WTC11 (cell line): ENCODE results near the gene NEDD4. TPM values are rescaled to one million over a fixed set of nuclear protein-coding genes. Genes with fewer than 3 reads are reported as not detected.

Experiments
- ATAC-seq: fragments of 200-7000 bp; cut with Tn5 transposase; 2 replicates; pipeline ENCODE4 v1.10.0; 2021; ENCODE audit warnings: mild to moderate bottlenecking, moderate library complexity
- CTCF ChIA-PET: fragments of 300-600 bp; sonication (Branson Sonifier 250); formaldehyde crosslinking; loops from one replicate; lab custom pipeline; 2021; ENCODE audit warnings: antibody characterized with exemption; lab: Charles Lee
- POLR2A ChIA-PET: fragments of 350-600 bp; sonication (Branson Sonifier 250); formaldehyde crosslinking; loops from one replicate; lab custom pipeline; 2021; ENCODE audit warnings: antibody characterized with exemption; lab: Charles Lee
- DNase-seq: peaks from one replicate; pipeline ENCODE4 v3.0.0; 2021; ENCODE audit warnings: low spot score
- H3K27ac Mint-ChIP-seq: 2 replicates; pipeline ENCODE4 v1.8.0; 2021; ENCODE audit warnings: mixed read lengths
- H3K27me3 Mint-ChIP-seq: 2 replicates; pipeline ENCODE4 v1.8.0; 2021; ENCODE audit warnings: low read depth, mild to moderate bottlenecking, moderate library complexity, mixed read lengths
- H3K36me3 Mint-ChIP-seq: 2 replicates; pipeline ENCODE4 v1.8.0; 2021; ENCODE audit warnings: mixed read lengths
- H3K4me1 Mint-ChIP-seq: 2 replicates; pipeline ENCODE4 v1.8.0; 2022; ENCODE audit warnings: mixed read lengths
- H3K4me3 Mint-ChIP-seq: 2 replicates; pipeline ENCODE4 v1.8.0; 2021; ENCODE audit warnings: mild to moderate bottlenecking, moderate library complexity, mixed read lengths
- H3K9me3 Mint-ChIP-seq: 2 replicates; pipeline ENCODE4 v1.8.0; 2021; ENCODE audit warnings: mixed read lengths
- FOXK1 ChIP-seq: sonication (generic); formaldehyde crosslinking; IDR thresholded peaks from 2 replicates; pipeline ENCODE4 v1.8.0; 2022; ENCODE audit warnings: mild to moderate bottlenecking, moderate library complexity, missing genetic modification reagents
- JUN ChIP-seq: sonication (generic); formaldehyde crosslinking; IDR thresholded peaks from 2 replicates; pipeline ENCODE4 v1.8.0; 2023; ENCODE audit warnings: mild to moderate bottlenecking, missing genetic modification reagents
- MXD4 ChIP-seq: fragments of 250-450 bp; sonication (Bioruptor Pico); IDR thresholded peaks from 2 replicates; pipeline ENCODE4 v1.8.0; 2021; ENCODE audit warnings: mild to moderate bottlenecking, moderate library complexity, borderline replicate concordance
- NFATC4 ChIP-seq: fragments of 250-450 bp; sonication (Bioruptor Pico); IDR thresholded peaks from 2 replicates; pipeline ENCODE4 v1.9.0; 2021; ENCODE audit warnings: mild to moderate bottlenecking
- NFE2L1 ChIP-seq: sonication (generic); formaldehyde crosslinking; IDR thresholded peaks from 2 replicates; pipeline ENCODE4 v1.8.1; 2023; ENCODE audit warnings: missing genetic modification reagents
- OVOL2 ChIP-seq: fragments of 250-450 bp; sonication (Bioruptor Pico); IDR thresholded peaks from 2 replicates; pipeline ENCODE4 v1.9.0; 2021; ENCODE audit warnings: mild to moderate bottlenecking, borderline replicate concordance
- RELA ChIP-seq: sonication (generic); formaldehyde crosslinking; IDR thresholded peaks from 2 replicates; pipeline ENCODE4 v1.8.1; 2022; ENCODE audit warnings: missing genetic modification reagents, mild to moderate bottlenecking, borderline replicate concordance
- TEAD4 ChIP-seq: sonication (generic); formaldehyde crosslinking; IDR thresholded peaks from 2 replicates; pipeline ENCODE4 v1.8.0; 2022; ENCODE audit warnings: mild to moderate bottlenecking, missing genetic modification reagents
- ZNF396 ChIP-seq: fragments of 250-450 bp; sonication (Bioruptor Pico); IDR thresholded peaks from 2 replicates; pipeline ENCODE4 v1.8.0; 2021; ENCODE audit warnings: mild to moderate bottlenecking, moderate library complexity, borderline replicate concordance
- ZNF423 ChIP-seq: fragments of 250-450 bp; sonication (Bioruptor Pico); IDR thresholded peaks from 2 replicates; pipeline ENCODE4 v2.1.2; 2022; ENCODE audit warnings: mild to moderate bottlenecking, moderate library complexity
- total RNA-seq: library from RNA; stranded (reverse); gene quantifications from 3 replicates; pipeline ENCODE4 v1.2.3, GENCODE V29; 2021
- TF ChIP-seq, protein P1 (sequence below): sonication (generic); formaldehyde crosslinking; conservative IDR thresholded peaks from 2 replicates; pipeline ENCODE4 v1.8.1; 2022; ENCODE audit warnings: mild to moderate bottlenecking, missing genetic modification reagents
- TF ChIP-seq, protein P2 (sequence below): fragments of 250-450 bp; sonication (Bioruptor Pico); conservative IDR thresholded peaks from 2 replicates; pipeline ENCODE4 v1.9.0; 2021; ENCODE audit warnings: mild to moderate bottlenecking
- TF ChIP-seq, protein P3 (sequence below): sonication (generic); formaldehyde crosslinking; IDR thresholded peaks from 2 replicates; pipeline ENCODE4 v1.8.1; 2022; ENCODE audit warnings: low read depth, mild to moderate bottlenecking, moderate library complexity, missing genetic modification reagents, borderline replicate concordance
- TF ChIP-seq, protein P4 (sequence below): fragments of 250-450 bp; sonication (Bioruptor Pico); IDR thresholded peaks from 2 replicates; pipeline ENCODE4 v1.8.0; 2021; ENCODE audit warnings: mild to moderate bottlenecking
- TF ChIP-seq, protein P5 (sequence below): sonication (generic); formaldehyde crosslinking; IDR thresholded peaks from 2 replicates; pipeline ENCODE4 v1.8.0; 2023; ENCODE audit warnings: missing genetic modification reagents
- TF ChIP-seq, protein P6 (sequence below): fragments of 250-450 bp; sonication (Bioruptor Pico); IDR thresholded peaks from 2 replicates; pipeline ENCODE4 v1.9.0; 2021; ENCODE audit warnings: moderate library complexity, mild to moderate bottlenecking, inconsistent platforms, borderline replicate concordance
- TF ChIP-seq, protein P7 (sequence below): sonication (generic); formaldehyde crosslinking; IDR thresholded peaks from 2 replicates; pipeline ENCODE4 v1.8.1; 2022; ENCODE audit warnings: low read depth, missing genetic modification reagents, borderline replicate concordance
- TF ChIP-seq, protein P8 (sequence below): fragments of 250-450 bp; sonication (Bioruptor Pico); IDR thresholded peaks from 2 replicates; pipeline ENCODE4 v1.9.0; 2021; ENCODE audit warnings: mild to moderate bottlenecking
- TF ChIP-seq, protein P9 (sequence below): sonication (generic); formaldehyde crosslinking; IDR thresholded peaks from 2 replicates; pipeline ENCODE4 v1.8.0; 2022; ENCODE audit warnings: mild to moderate bottlenecking, missing genetic modification reagents
- TF ChIP-seq, protein P10 (sequence below): fragments of 250-450 bp; sonication (Bioruptor Pico); IDR thresholded peaks from 2 replicates; pipeline ENCODE4 v2.1.2; 2022; ENCODE audit warnings: mild to moderate bottlenecking, moderate library complexity
- TF ChIP-seq, protein P11 (sequence below): sonication (generic); formaldehyde crosslinking; IDR thresholded peaks from 2 replicates; pipeline ENCODE4 v1.8.1; 2023; ENCODE audit warnings: mild to moderate bottlenecking, missing genetic modification reagents, borderline replicate concordance

NEDD4 gene
- total RNA-seq, 1 experiment from 2014 or later, result 4.5 TPM

DNA sequence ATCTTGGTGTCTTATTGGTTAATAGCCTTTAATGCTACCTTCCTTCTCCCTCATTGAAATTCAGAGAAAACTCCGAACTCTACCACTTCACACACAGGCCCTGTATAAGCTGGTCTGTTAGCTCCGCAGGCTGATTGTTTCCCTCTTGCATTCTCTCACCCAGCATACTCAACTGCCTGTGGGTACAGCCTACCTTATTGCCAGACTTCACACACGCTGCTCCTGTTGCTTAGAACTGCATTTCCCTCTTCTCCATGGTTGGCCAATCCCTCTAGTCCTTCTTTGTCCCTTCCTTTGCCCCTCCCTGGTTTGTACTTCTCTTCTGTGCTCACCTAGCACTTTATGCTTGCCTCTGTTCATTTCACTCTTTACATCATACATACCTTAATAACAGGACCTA is 157.5 kb downstream of the NEDD4 start (continued):
- TF ChIP-seq NFE2L1 (CRISPR knock-in tag), result no peak
- TF ChIP-seq, protein P1, sequence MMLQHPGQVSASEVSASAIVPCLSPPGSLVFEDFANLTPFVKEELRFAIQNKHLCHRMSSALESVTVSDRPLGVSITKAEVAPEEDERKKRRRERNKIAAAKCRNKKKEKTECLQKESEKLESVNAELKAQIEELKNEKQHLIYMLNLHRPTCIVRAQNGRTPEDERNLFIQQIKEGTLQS, result no peak
- TF ChIP-seq, protein P2, sequence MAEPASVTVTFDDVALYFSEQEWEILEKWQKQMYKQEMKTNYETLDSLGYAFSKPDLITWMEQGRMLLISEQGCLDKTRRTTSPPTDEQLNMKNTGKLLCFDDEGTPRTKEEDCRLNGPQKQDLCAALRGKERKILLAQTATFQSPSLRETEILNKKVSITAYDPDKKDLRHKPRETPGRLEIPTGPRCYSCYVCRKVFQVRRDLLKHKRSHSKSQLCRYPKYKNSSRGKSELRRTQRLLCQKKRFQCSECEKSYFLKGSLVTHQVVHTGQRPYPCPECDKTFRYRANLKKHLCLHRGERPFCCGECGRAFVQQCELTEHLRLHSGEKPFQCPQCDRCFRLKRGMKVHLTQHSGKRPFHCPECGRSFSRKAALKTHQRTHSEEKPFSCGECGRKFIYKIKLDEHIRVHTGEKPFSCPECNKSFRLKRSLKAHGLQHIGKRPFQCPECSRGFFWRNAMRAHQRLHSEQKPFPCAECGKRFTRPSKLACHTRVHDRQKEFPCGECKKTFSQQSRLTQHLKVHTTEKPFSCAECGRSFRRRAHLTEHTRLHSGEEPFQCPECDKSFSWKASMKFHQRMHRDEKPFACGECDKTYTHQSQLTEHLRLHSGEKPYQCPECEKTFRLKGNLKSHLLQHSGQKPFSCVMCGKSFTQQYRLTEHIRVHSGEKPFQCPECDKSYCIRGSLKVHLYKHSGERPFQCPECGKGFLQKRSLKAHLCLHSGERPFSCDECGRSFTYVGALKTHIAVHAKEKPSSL, result no peak
- no peak for TF ChIP-seq JUN (CRISPR knock-in tag)
- TF ChIP-seq, protein P3, sequence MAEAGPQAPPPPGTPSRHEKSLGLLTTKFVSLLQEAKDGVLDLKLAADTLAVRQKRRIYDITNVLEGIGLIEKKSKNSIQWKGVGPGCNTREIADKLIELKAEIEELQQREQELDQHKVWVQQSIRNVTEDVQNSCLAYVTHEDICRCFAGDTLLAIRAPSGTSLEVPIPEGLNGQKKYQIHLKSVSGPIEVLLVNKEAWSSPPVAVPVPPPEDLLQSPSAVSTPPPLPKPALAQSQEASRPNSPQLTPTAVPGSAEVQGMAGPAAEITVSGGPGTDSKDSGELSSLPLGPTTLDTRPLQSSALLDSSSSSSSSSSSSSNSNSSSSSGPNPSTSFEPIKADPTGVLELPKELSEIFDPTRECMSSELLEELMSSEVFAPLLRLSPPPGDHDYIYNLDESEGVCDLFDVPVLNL (CRISPR knock-in tag), result no peak
- TF ChIP-seq, protein P4, sequence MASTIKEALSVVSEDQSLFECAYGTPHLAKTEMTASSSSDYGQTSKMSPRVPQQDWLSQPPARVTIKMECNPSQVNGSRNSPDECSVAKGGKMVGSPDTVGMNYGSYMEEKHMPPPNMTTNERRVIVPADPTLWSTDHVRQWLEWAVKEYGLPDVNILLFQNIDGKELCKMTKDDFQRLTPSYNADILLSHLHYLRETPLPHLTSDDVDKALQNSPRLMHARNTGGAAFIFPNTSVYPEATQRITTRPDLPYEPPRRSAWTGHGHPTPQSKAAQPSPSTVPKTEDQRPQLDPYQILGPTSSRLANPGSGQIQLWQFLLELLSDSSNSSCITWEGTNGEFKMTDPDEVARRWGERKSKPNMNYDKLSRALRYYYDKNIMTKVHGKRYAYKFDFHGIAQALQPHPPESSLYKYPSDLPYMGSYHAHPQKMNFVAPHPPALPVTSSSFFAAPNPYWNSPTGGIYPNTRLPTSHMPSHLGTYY, result no peak
- TF ChIP-seq RELA (CRISPR knock-in tag), result no peak
- TF ChIP-seq, protein P5, sequence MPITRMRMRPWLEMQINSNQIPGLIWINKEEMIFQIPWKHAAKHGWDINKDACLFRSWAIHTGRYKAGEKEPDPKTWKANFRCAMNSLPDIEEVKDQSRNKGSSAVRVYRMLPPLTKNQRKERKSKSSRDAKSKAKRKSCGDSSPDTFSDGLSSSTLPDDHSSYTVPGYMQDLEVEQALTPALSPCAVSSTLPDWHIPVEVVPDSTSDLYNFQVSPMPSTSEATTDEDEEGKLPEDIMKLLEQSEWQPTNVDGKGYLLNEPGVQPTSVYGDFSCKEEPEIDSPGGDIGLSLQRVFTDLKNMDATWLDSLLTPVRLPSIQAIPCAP, result no peak
- no peak for TF ChIP-seq TEAD4 (CRISPR knock-in tag)
- TF ChIP-seq, all 79 proteins: peak for 0

DNA sequence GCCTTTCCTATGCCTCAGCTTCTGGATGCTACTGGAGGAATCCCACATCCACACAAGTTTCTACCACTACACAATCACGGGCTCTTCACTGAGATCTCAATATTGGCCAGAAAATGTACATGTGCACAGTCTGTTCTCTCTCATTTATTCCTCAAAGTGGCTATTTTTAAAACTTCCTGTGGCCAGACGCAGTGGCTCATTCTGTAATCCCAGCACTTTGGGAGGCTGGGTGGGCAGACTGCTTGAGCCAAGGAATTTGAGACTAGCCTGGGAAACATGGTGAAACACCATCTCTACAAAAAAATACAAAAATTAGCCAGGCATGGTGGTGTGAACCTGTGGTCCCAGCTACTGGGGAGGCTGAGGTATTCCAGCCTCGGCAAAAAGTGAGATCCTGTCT is 159.1 kb downstream of the NEDD4 start:
- Mint-ChIP-seq H3K36me3 (no peaks in the 10 kb centered on the region), H3K4me1 (no peaks in the 10 kb centered on the region), H3K4me3 (no peak overlapping the region), H3K27ac (no peak overlapping the region), H3K27me3 (no peaks in the 10 kb centered on the region), H3K9me3 (no peaks in the 10 kb centered on the region)
- no peak for DNase-seq
- POLR2A ChIA-PET, result no interaction called here
- CTCF ChIA-PET, result no interaction called here
- ATAC-seq, result no peak
- TF ChIP-seq FOXK1 (no peak), NFATC4 (no peak), MXD4 (CRISPR knock-in tag) (no peak), RELA (CRISPR knock-in tag) (no peak), ZNF396 (CRISPR knock-in tag) (no peak), OVOL2 (CRISPR knock-in tag) (no peak), ZNF423 (no peak)
- TF ChIP-seq, protein P6, sequence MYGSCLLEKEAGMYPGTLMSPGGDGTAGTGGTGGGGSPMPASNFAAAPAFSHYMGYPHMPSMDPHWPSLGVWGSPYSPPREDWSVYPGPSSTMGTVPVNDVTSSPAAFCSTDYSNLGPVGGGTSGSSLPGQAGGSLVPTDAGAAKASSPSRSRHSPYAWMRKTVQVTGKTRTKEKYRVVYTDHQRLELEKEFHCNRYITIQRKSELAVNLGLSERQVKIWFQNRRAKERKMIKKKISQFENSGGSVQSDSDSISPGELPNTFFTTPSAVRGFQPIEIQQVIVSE (CRISPR knock-in tag), result no peak
- TF ChIP-seq, protein P7, sequence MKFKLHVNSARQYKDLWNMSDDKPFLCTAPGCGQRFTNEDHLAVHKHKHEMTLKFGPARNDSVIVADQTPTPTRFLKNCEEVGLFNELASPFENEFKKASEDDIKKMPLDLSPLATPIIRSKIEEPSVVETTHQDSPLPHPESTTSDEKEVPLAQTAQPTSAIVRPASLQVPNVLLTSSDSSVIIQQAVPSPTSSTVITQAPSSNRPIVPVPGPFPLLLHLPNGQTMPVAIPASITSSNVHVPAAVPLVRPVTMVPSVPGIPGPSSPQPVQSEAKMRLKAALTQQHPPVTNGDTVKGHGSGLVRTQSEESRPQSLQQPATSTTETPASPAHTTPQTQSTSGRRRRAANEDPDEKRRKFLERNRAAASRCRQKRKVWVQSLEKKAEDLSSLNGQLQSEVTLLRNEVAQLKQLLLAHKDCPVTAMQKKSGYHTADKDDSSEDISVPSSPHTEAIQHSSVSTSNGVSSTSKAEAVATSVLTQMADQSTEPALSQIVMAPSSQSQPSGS, result no peak
- TF ChIP-seq, protein P8, sequence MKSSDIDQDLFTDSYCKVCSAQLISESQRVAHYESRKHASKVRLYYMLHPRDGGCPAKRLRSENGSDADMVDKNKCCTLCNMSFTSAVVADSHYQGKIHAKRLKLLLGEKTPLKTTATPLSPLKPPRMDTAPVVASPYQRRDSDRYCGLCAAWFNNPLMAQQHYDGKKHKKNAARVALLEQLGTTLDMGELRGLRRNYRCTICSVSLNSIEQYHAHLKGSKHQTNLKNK (CRISPR knock-in tag), result no peak
- TF ChIP-seq, protein P9, sequence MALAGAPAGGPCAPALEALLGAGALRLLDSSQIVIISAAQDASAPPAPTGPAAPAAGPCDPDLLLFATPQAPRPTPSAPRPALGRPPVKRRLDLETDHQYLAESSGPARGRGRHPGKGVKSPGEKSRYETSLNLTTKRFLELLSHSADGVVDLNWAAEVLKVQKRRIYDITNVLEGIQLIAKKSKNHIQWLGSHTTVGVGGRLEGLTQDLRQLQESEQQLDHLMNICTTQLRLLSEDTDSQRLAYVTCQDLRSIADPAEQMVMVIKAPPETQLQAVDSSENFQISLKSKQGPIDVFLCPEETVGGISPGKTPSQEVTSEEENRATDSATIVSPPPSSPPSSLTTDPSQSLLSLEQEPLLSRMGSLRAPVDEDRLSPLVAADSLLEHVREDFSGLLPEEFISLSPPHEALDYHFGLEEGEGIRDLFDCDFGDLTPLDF (CRISPR knock-in tag), result no peak
- TF ChIP-seq, protein P10, sequence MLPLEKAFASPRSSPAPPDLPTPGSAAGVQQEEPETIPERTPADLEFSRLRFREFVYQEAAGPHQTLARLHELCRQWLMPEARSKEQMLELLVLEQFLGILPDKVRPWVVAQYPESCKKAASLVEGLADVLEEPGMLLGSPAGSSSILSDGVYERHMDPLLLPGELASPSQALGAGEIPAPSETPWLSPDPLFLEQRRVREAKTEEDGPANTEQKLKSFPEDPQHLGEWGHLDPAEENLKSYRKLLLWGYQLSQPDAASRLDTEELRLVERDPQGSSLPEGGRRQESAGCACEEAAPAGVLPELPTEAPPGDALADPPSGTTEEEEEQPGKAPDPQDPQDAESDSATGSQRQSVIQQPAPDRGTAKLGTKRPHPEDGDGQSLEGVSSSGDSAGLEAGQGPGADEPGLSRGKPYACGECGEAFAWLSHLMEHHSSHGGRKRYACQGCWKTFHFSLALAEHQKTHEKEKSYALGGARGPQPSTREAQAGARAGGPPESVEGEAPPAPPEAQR (CRISPR knock-in tag), result no peak
- TF ChIP-seq, protein P11, sequence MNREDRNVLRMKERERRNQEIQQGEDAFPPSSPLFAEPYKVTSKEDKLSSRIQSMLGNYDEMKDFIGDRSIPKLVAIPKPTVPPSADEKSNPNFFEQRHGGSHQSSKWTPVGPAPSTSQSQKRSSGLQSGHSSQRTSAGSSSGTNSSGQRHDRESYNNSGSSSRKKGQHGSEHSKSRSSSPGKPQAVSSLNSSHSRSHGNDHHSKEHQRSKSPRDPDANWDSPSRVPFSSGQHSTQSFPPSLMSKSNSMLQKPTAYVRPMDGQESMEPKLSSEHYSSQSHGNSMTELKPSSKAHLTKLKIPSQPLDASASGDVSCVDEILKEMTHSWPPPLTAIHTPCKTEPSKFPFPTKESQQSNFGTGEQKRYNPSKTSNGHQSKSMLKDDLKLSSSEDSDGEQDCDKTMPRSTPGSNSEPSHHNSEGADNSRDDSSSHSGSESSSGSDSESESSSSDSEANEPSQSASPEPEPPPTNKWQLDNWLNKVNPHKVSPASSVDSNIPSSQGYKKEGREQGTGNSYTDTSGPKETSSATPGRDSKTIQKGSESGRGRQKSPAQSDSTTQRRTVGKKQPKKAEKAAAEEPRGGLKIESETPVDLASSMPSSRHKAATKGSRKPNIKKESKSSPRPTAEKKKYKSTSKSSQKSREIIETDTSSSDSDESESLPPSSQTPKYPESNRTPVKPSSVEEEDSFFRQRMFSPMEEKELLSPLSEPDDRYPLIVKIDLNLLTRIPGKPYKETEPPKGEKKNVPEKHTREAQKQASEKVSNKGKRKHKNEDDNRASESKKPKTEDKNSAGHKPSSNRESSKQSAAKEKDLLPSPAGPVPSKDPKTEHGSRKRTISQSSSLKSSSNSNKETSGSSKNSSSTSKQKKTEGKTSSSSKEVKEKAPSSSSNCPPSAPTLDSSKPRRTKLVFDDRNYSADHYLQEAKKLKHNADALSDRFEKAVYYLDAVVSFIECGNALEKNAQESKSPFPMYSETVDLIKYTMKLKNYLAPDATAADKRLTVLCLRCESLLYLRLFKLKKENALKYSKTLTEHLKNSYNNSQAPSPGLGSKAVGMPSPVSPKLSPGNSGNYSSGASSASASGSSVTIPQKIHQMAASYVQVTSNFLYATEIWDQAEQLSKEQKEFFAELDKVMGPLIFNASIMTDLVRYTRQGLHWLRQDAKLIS (CRISPR knock-in tag), result no peak
